ENCODE data around the gene DHRS11. TPM values are rescaled to one million over a fixed set of nuclear protein-coding genes. Genes with fewer than 3 reads are reported as not detected.

Gene DHRS11
- total RNA-seq, 1 donor from 2014 or later = 5.9 TPM

GRCh38 chr17:36629252-36629847 is 37.7 kb downstream of the DHRS11 start:
- Histone ChIP-seq H3K9me3 (no peaks in the 10 kb centered on the region), H3K27me3 (ENCODE audit: low read depth) (peaks cover 12% of the 10 kb centered on the region), H3K27ac (no peak overlapping the region), H3K4me1 (no peaks in the 10 kb centered on the region), H3K4me3 (no peak overlapping the region), H3K36me3 (no peaks in the 10 kb centered on the region)
- intact Hi-C loops (cut with DNase I) = no loop called here
- DNase-seq (peak; percentile 77), ATAC-seq (peak; percentile 88 to 92)
- TF ChIP-seq CTCF (IDR thresholded peaks at IDR 0.05) = peak; percentile 100

DNA sequence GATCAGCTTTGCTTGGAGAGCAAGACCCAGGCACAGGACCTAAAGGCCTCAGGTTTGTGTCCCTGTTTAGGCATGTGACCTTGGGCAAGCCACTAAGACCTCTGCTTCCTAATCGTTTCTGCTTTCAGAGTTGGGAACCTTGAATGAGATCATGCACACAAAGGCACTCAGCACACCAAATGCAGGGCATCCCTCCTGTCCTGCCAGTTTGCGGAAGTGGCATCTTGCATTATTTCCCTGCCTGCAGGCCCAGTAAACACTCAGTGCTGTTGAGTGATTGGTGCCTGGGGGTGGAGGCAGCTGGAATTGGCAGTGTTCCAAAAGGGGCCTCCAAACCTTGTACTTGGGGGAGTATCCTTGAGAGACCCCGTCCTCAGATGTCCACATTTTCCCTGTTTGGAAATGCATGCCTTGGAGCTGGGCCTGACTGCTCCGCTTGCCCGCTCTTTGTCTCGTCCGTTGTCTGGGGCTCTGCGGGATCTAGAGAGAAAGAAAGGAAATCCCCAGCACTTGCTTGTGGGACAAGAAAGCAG is 38.4 kb downstream of the DHRS11 start:
- intact Hi-C loops (cut with DNase I) = no loop called here
- Histone ChIP-seq H3K4me3 (no peak overlapping the region), H3K27me3 (ENCODE audit: low read depth) (peaks cover 16% of the 10 kb centered on the region), H3K4me1 (no peaks in the 10 kb centered on the region), H3K36me3 (no peaks in the 10 kb centered on the region), H3K27ac (no peak overlapping the region), H3K9me3 (no peaks in the 10 kb centered on the region)
- no peak for DNase-seq
- no peak for TF ChIP-seq CTCF (IDR thresholded peaks at IDR 0.05)
- no peak for ATAC-seq

DNA sequence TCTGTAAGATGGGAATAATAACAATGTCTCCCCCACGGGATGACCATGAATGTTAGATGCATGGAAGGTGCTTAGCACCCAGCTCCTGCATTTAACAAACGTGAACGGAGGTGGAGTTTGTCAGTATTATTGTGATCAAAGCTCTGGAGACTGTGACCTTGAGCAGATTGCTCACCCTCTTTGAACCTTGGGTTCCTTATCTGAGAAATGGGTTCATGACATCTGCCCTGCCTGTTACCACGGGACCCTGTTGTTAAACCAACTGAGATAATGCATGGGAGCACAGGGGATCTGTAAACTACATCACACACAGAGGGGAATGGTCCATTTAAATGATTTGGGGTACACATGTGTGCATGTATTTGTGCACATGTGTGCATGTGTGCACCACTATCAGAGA is 39.3 kb downstream of the DHRS11 start:
- Histone ChIP-seq H3K9me3 (no peaks in the 10 kb centered on the region), H3K4me3 (no peak overlapping the region), H3K27ac (no peak overlapping the region), H3K4me1 (no peaks in the 10 kb centered on the region), H3K36me3 (no peaks in the 10 kb centered on the region), H3K27me3 (ENCODE audit: low read depth) (peaks cover 16% of the 10 kb centered on the region)
- intact Hi-C loops (cut with DNase I) = no loop called here
- ATAC-seq (no peak), DNase-seq (no peak)
- no peak for TF ChIP-seq CTCF (IDR thresholded peaks at IDR 0.05)

DNA sequence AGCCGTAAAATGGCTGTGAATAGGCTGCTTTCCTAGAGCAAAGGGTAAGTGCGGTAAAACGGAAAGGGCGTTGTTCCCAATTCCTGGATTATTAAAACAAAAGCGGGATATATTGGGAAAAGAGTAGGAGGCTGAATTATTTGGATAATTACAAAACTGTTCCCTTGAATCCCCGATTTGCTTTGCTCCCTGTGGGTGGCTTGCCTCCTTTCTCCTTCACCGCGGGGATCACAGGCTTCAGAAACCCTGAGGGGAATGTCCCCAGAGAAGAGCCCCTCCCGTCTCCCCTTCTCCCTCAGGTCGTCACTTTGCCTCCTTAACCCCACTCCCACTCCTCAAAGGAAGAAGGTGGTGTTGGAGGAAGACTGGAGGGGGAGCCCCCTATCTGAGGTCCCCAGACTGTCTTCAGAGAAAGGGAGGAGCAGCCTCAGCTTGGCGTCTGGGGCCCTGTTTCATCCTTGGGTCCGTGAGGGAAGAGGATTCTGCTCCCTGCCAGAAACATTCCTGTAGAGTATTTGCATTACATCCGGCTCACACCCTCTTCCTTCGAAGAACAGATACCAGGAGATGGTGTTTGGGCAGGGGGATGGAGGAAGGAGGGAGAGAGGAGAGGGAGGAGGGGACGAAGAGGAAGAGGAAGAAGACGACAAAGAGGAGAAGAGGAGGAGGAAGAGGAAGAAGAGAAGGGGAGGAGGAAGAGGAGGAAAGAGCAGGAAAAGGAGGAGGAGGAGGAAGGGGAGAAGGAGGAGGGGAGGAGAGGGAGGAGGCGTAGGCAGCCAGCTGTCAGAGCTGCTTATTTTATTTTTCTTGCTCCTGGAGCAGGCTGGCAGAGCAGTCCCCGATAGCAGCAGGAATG is 41.5 kb downstream of the DHRS11 start:
- no peak for ATAC-seq
- H3K4me1 ChIP-seq = no peaks in the 10 kb centered on the region
- no peak for DNase-seq
- H3K4me3 ChIP-seq = no peak overlapping the region
- TF ChIP-seq CTCF (IDR thresholded peaks at IDR 0.05) = no peak
- intact Hi-C loops (cut with DNase I) = no loop called here
- H3K36me3 ChIP-seq = no peaks in the 10 kb centered on the region
- H3K27ac ChIP-seq = no peak overlapping the region
- H3K27me3 ChIP-seq (ENCODE audit: low read depth) = peaks cover 34% of the 10 kb centered on the region
- H3K9me3 ChIP-seq = no peaks in the 10 kb centered on the region

DNA sequence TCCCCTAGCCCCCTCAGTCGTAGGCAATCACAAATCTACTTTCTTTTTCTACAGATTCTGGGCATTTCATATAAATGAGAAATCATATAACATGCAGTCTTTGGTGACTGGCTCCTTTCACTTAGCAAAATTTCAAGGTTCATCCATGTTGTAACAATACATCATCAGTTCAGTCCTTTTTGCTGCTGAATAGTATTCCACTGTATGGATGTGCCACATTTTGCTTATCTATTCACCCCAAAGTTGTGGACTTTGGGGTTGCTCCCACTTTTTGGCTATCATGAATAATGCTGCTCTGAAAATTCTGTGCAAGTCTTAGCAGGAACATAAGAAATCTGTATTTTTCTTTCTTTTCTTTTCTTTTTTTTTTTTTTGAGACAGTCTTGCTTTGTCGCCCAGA is 48.7 kb downstream of the DHRS11 start:
- intact Hi-C loops (cut with DNase I) = no loop called here
- Histone ChIP-seq H3K4me3 (no peak overlapping the region), H3K9me3 (no peaks in the 10 kb centered on the region), H3K27me3 (ENCODE audit: low read depth) (peaks cover 87% of the 10 kb centered on the region), H3K27ac (no peak overlapping the region), H3K36me3 (no peaks in the 10 kb centered on the region), H3K4me1 (peaks cover 10% of the 10 kb centered on the region)
- no peak for TF ChIP-seq CTCF (IDR thresholded peaks at IDR 0.05)
- DNase-seq (no peak), ATAC-seq (no peak)
